Neuronal stem cell (in vitro differentiated cells): ENCODE data around the gene APPBP2.
"Not testable (repeated sequence)": the region's sequence is repeated elsewhere in the genome, so short reads cannot be mapped to it uniquely, and the experiment has no call there.

Experiments used
- DNase-seq: peaks from one replicate; pipeline ENCODE4 v3.0.0-alpha.2; 2013; ENCODE audit warnings: low spot score
- H2AFZ ChIP-seq: one replicate; pipeline ENCODE4 v1.6.1; 2013; ENCODE audit warnings: mild to moderate bottlenecking, low read length, inconsistent platforms
- H2AK5ac ChIP-seq: 2 replicates; pipeline ENCODE4 v1.6.1; 2013; ENCODE audit warnings: low read depth, mild to moderate bottlenecking, inconsistent platforms, low read length, moderate library complexity, mixed read lengths
- H2BK120ac ChIP-seq: 2 replicates; pipeline ENCODE4 v1.6.1; 2013; ENCODE audit warnings: low read depth, mild to moderate bottlenecking, inconsistent platforms, low read length, moderate library complexity, mixed read lengths
- H2BK12ac ChIP-seq: one replicate; pipeline ENCODE4 v1.6.1; 2013; ENCODE audit warnings: low read length, inconsistent platforms
- H2BK15ac ChIP-seq: 2 replicates; pipeline ENCODE4 v1.6.1; 2013; ENCODE audit warnings: mild to moderate bottlenecking, low read length, inconsistent platforms, mixed read lengths
- H2BK5ac ChIP-seq: one replicate; pipeline ENCODE4 v1.6.1; 2013; ENCODE audit warnings: inconsistent platforms, mild to moderate bottlenecking, low read length, moderate library complexity
- H3K14ac ChIP-seq: one replicate; pipeline ENCODE4 v1.6.1; 2013; ENCODE audit warnings: low read length, inconsistent platforms
- H3K18ac ChIP-seq: 2 replicates; pipeline ENCODE4 v1.6.1; 2013; ENCODE audit warnings: low read length, inconsistent platforms
- H3K23ac ChIP-seq: 2 replicates; pipeline ENCODE4 v1.6.1; 2013; ENCODE audit warnings: low read depth, mild to moderate bottlenecking, mixed read lengths, low read length, inconsistent platforms; ENCODE audit not compliant: poor library complexity
- H3K27ac ChIP-seq: replicated peaks from 3 replicates; pipeline ENCODE4 v1.5.1; 2013; ENCODE audit warnings: low read length, inconsistent platforms
- H3K27me3 ChIP-seq, 3 experiments: 2 replicates each; pipeline ENCODE4 v1.6.1; 2013; ENCODE audit warnings: low read length in 3 of 3, mild to moderate bottlenecking in 2 of 3, inconsistent platforms in 1 of 3, low read depth in 1 of 3, mixed read lengths in 1 of 3, moderate library complexity in 1 of 3; ENCODE audit not compliant: control insufficient read depth in 3 of 3, insufficient read depth in 3 of 3
- H3K36me3 ChIP-seq, 2 donors: replicated peaks in 1 of 2; 2 replicates each; pipeline ENCODE4 v1.6.1; 2013; ENCODE audit warnings: low read length in 2 of 2; ENCODE audit not compliant: control insufficient read depth in 2 of 2, insufficient read depth in 2 of 2
- H3K4ac ChIP-seq: 2 replicates; pipeline ENCODE4 v1.6.1; 2013; ENCODE audit warnings: inconsistent platforms, mild to moderate bottlenecking, low read length, moderate library complexity
- H3K4me1 ChIP-seq, 2 donors: 1 replicate in 1 of 2; 2 replicates in 1 of 2; pipeline ENCODE4 v1.6.1; 2013; ENCODE audit warnings: low read length in 2 of 2, low read depth in 1 of 2; ENCODE audit not compliant: control insufficient read depth in 2 of 2, insufficient read depth in 1 of 2
- H3K4me2 ChIP-seq: one replicate; pipeline ENCODE4 v1.6.1; 2013; ENCODE audit warnings: mild to moderate bottlenecking, low read length, inconsistent platforms; ENCODE audit not compliant: insufficient read depth, poor library complexity, severe bottlenecking
- H3K4me3 ChIP-seq, 2 donors: 2 replicates each; pipeline ENCODE4 v1.5.1; 2013; ENCODE audit warnings: low read length in 2 of 2, mild to moderate bottlenecking in 2 of 2, inconsistent platforms in 1 of 2, moderate library complexity in 1 of 2
- H3K79me1 ChIP-seq: one replicate; pipeline ENCODE4 v1.6.1; 2013; ENCODE audit warnings: low read depth, mild to moderate bottlenecking, inconsistent platforms, low read length, moderate library complexity
- H3K9ac ChIP-seq: one replicate; pipeline ENCODE4 v1.6.1; 2013; ENCODE audit warnings: mild to moderate bottlenecking, low read depth, low read length, inconsistent platforms; ENCODE audit not compliant: poor library complexity
- H3K9me3 ChIP-seq, 2 donors: replicated peaks in 1 of 2; 2 replicates each; pipeline versions ENCODE3 to v1.6.1; 2013; ENCODE audit warnings: low read length in 2 of 2, mild to moderate bottlenecking in 2 of 2, inconsistent platforms in 1 of 2, low read depth in 1 of 2, mixed read lengths in 1 of 2, moderate library complexity in 1 of 2; ENCODE audit not compliant: control insufficient read depth in 2 of 2, insufficient read depth in 1 of 2
- H4K8ac ChIP-seq: one replicate; pipeline ENCODE4 v1.6.1; 2013; ENCODE audit warnings: low read depth, mild to moderate bottlenecking, inconsistent platforms, low read length, moderate library complexity
- H4K91ac ChIP-seq: one replicate; pipeline ENCODE4 v1.6.1; 2013; ENCODE audit warnings: low read length, low read depth, mild to moderate bottlenecking, inconsistent platforms; ENCODE audit not compliant: poor library complexity
- WGBS, 2 donors: extraction: QIAGEN DNeasy Blood & Tissue Kit; methylation state at CpG; one replicate each; pipeline ENCODE4 v1.1.7; 2013; ENCODE audit warnings: missing lambda C conversion rate in 2 of 2, mixed read lengths in 1 of 2; ENCODE audit not compliant: insufficient read length in 2 of 2, insufficient replicate concordance in 1 of 2; ENCODE audit errors: extremely low coverage in 2 of 2; 5-methylcytosine and 5-hydroxymethylcytosine counted together

Gene APPBP2

DNA sequence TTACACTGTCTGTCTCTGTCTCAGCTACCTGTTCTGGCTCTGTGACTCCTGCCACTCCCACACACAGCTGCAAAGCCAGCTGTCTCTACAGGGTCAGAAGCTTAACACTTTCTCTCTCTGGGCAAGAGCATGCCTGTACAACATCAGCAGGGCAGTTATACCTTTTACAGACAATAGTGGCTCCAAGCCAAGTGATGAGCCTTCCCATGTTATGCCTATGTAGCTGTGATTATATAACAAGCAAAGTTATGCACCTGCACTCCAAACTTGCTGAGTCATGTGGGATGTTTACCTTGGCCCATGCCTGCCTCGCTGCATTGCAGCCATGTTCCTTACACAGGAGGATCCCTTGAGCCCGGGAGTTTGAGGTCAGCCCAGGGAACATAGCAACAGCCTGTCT, 31.8 kb upstream of the APPBP2 start:
- H3K4me3 ChIP-seq: no peak overlapping the region
- WGBS, 2 donors: no CpG with 5 or more reads among the region's 2 CpGs
- H2AK5ac ChIP-seq: no peak overlapping the region
- no peak overlapping the region for H4K8ac ChIP-seq
- no peaks in the 10 kb centered on the region for H3K79me1 ChIP-seq
- no peak overlapping the region for H3K9ac ChIP-seq
- H4K91ac ChIP-seq: no peak overlapping the region
- no peak overlapping the region for H3K4me2 ChIP-seq
- H3K9me3 ChIP-seq: peaks cover 14 to 24% of the 10 kb centered on the region in 2 donors
- H2BK120ac ChIP-seq: no peak overlapping the region
- no peak overlapping the region for H2BK15ac ChIP-seq
- no peak overlapping the region for H3K14ac ChIP-seq
- no peak overlapping the region for H3K27ac ChIP-seq
- H3K27me3 ChIP-seq: no peaks in the 10 kb centered on the region
- H2BK5ac ChIP-seq: no peak overlapping the region
- no peak overlapping the region for H3K18ac ChIP-seq
- no peak overlapping the region for H3K23ac ChIP-seq
- H2AFZ ChIP-seq: no peak overlapping the region
- no peak overlapping the region for H2BK12ac ChIP-seq
- peaks cover 0 to 4% of the 10 kb centered on the region in 2 donors for H3K36me3 ChIP-seq
- no peak for DNase-seq
- no peak overlapping the region for H3K4ac ChIP-seq
- no peaks in the 10 kb centered on the region for H3K4me1 ChIP-seq

DNA sequence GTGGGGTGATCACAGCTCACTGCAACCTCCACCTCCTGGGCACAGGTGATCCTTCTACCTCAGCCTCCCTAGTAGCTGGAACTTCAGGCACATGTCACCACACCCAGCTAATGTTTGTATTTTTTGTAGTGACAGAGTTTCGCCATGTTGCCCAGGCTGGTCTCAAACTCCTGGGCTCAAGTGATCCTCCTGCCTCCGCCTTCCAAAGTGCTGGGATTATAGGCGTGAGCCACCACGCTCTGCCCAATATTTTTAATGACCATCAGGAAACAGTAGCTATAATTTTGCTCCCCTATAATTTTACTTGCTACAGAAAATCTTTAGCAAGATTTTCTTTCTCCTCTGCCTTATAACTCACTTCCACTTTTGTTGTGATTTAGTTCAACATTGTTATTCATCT, 29.7 kb upstream of the APPBP2 start:
- no peak overlapping the region for H3K4me3 ChIP-seq
- H3K79me1 ChIP-seq: no peaks in the 10 kb centered on the region
- H3K4me1 ChIP-seq: no peaks in the 10 kb centered on the region
- no peak overlapping the region for H2AK5ac ChIP-seq
- no peak overlapping the region for H3K4ac ChIP-seq
- H4K91ac ChIP-seq: no peak overlapping the region
- H3K36me3 ChIP-seq: peaks cover 0 to 4% of the 10 kb centered on the region in 2 donors
- no peak overlapping the region for H3K27ac ChIP-seq
- no peak overlapping the region for H2BK120ac ChIP-seq
- no peak overlapping the region for H2AFZ ChIP-seq
- H3K18ac ChIP-seq: no peak overlapping the region
- H3K14ac ChIP-seq: no peak overlapping the region
- H3K9me3 ChIP-seq: peaks cover 14 to 24% of the 10 kb centered on the region in 2 donors
- H3K4me2 ChIP-seq: no peak overlapping the region
- no peak overlapping the region for H2BK12ac ChIP-seq
- H2BK15ac ChIP-seq: no peak overlapping the region
- no peak overlapping the region for H3K23ac ChIP-seq
- no peak for DNase-seq
- no peak overlapping the region for H3K9ac ChIP-seq
- H2BK5ac ChIP-seq: no peak overlapping the region
- WGBS, 2 donors: no CpG with 5 or more reads among the region's 4 CpGs
- H4K8ac ChIP-seq: no peak overlapping the region
- no peaks in the 10 kb centered on the region for H3K27me3 ChIP-seq

DNA sequence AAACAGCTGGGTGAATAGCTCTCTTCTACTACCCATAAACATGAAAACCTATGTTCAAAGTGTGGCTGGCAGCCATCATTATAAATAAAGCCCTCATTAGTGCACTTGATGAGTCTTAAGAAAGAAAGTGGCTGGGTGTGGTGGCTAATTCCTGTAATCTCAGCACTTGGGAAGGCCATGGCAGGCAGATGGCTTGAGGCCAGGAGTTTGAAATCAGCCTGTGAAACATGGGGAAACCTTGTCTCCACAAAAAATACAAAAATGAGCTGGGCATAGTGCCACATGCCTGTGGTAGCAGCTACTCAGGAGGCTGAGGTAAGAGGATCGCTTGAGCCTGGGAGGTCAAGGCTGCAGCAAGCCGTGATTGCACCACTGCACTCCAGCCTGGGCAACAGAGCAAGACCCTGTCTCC, 28.3 kb upstream of the APPBP2 start:
- no peak overlapping the region for H2AFZ ChIP-seq
- peaks cover 0 to 4% of the 10 kb centered on the region in 2 donors for H3K36me3 ChIP-seq
- H2BK120ac ChIP-seq: no peak overlapping the region
- H3K18ac ChIP-seq: no peak overlapping the region
- H3K4ac ChIP-seq: no peak overlapping the region
- no peak overlapping the region for H3K9ac ChIP-seq
- no peak overlapping the region for H3K27ac ChIP-seq
- H2AK5ac ChIP-seq: no peak overlapping the region
- H3K4me3 ChIP-seq: no peak overlapping the region
- H4K8ac ChIP-seq: no peak overlapping the region
- H3K23ac ChIP-seq: no peak overlapping the region
- H3K14ac ChIP-seq: no peak overlapping the region
- no peak overlapping the region for H2BK5ac ChIP-seq
- H3K4me1 ChIP-seq: no peaks in the 10 kb centered on the region
- DNase-seq: no peak
- H3K9me3 ChIP-seq: peaks cover 14 to 24% of the 10 kb centered on the region in 2 donors
- H3K4me2 ChIP-seq: no peak overlapping the region
- WGBS, 2 donors: no CpG with 5 or more reads among the region's 2 CpGs
- no peaks in the 10 kb centered on the region for H3K79me1 ChIP-seq
- H2BK12ac ChIP-seq: no peak overlapping the region
- no peak overlapping the region for H4K91ac ChIP-seq
- no peak overlapping the region for H2BK15ac ChIP-seq
- no peaks in the 10 kb centered on the region for H3K27me3 ChIP-seq

DNA sequence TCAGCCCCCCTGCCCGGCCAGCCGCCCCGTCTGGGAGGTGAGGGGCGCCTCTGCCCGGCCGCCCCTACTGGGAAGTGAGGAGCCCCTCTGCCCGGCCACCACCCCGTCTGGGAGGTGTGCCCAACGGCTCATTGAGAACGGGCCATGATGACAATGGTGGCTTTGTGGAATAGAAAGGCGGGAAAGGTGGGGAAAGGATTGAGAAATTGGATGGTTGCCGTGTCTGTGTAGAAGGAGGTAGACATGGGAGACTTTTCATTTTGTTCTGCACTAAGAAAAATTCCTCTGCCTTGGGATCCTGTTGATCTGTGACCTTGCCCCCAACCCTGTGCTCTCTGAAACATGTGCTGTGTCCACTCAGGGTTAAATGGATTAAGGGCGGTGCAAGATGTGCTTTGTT, 26.2 kb upstream of the APPBP2 start:
- H4K91ac ChIP-seq, H3K27me3 ChIP-seq, H3K4me1 ChIP-seq: not testable (repeated sequence)

More for the DNA sequence above, 26.2 kb upstream of the APPBP2 start:
- not testable (repeated sequence) for DNase-seq, H3K79me1 ChIP-seq, H3K36me3 ChIP-seq, H3K14ac ChIP-seq, H2BK15ac ChIP-seq, H3K23ac ChIP-seq, H3K4me3 ChIP-seq, H3K4me2 ChIP-seq, H2BK12ac ChIP-seq, H2BK120ac ChIP-seq, H2BK5ac ChIP-seq, H2AFZ ChIP-seq, H2AK5ac ChIP-seq, H3K9ac ChIP-seq, H3K27ac ChIP-seq, H4K8ac ChIP-seq, H3K18ac ChIP-seq, H3K4ac ChIP-seq
- peaks cover 7 to 11% of the 10 kb centered on the region in 2 donors for H3K9me3 ChIP-seq
- WGBS, 2 donors: no CpG with 5 or more reads among the region's 13 CpGs
